DND-41 (cell line): ENCODE measurements around the gene SLC39A9.

Experiments
- ATAC-seq: fragments of 200-7000 bp; cut with Tn5 transposase; 3 replicates; pipeline ENCODE4 v1.9.1; 2021; ENCODE audit warnings: low read depth; ENCODE audit not compliant: insufficient read depth
- DNase-seq: peaks from one replicate; pipeline ENCODE4 v3.0.0-alpha.2; 2020
- H2AFZ ChIP-seq: 2 replicates; pipeline ENCODE4 v1.6.0; 2012; ENCODE audit warnings: low read depth, low read length
- H3K27ac ChIP-seq: 2 replicates; pipeline ENCODE4 v1.5.1; 2012; ENCODE audit warnings: low read length, inconsistent platforms
- H3K27me3 ChIP-seq: fragments of 200-600 bp; sonication (generic); 2 replicates; pipeline ENCODE4 v1.6.0; 2012; ENCODE audit warnings: low read length, mild to moderate bottlenecking, inconsistent platforms; ENCODE audit not compliant: insufficient read depth, poor library complexity
- H3K36me3 ChIP-seq: 2 replicates; pipeline ENCODE4 v1.5.1; 2012; ENCODE audit warnings: low read length, inconsistent platforms; ENCODE audit not compliant: insufficient read depth
- H3K4me1 ChIP-seq: 2 replicates; pipeline ENCODE4 v1.5.1; 2012; ENCODE audit warnings: mild to moderate bottlenecking, low read length; ENCODE audit not compliant: insufficient read depth
- H3K4me2 ChIP-seq: 2 replicates; pipeline ENCODE4 v1.6.0; 2012; ENCODE audit warnings: mild to moderate bottlenecking, moderate library complexity, low read length, inconsistent platforms; ENCODE audit not compliant: insufficient read depth
- H3K4me3 ChIP-seq, 2 experiments: fragments of 200-600 bp in 1 of 2; shearing (Covaris generic) in 1 of 2; 2 replicates each; pipeline ENCODE4 v1.5.1; 2012 to 2016; ENCODE audit warnings: inconsistent platforms in 2 of 2, low read length in 2 of 2, mild to moderate bottlenecking in 2 of 2, low read depth in 1 of 2, moderate library complexity in 1 of 2
- H3K79me2 ChIP-seq: 2 replicates; pipeline ENCODE4 v1.6.0; 2012; ENCODE audit warnings: low read length, inconsistent platforms; ENCODE audit not compliant: insufficient read depth
- H3K9ac ChIP-seq: 2 replicates; pipeline ENCODE4 v1.6.0; 2012; ENCODE audit warnings: low read depth, mild to moderate bottlenecking, inconsistent platforms, low read length, moderate library complexity
- H3K9me3 ChIP-seq: 2 replicates; pipeline ENCODE4 v1.5.1; 2012; ENCODE audit warnings: low read length, moderate library complexity, mild to moderate bottlenecking, inconsistent platforms; ENCODE audit not compliant: insufficient read depth, severe bottlenecking
- H4K20me1 ChIP-seq: 2 replicates; pipeline ENCODE4 v1.6.0; 2012; ENCODE audit warnings: low read length; ENCODE audit not compliant: insufficient read depth
- CTCF ChIP-seq: IDR thresholded peaks from 2 replicates; pipeline ENCODE4 v1.5.1; 2012; ENCODE audit warnings: borderline replicate concordance, low read length, moderate library complexity, mild to moderate bottlenecking; ENCODE audit not compliant: poor library complexity, severe bottlenecking; ENCODE audit errors: extremely low read depth
- EZH2 ChIP-seq: IDR thresholded peaks from 3 replicates; pipeline ENCODE4 v1.6.1; 2012; ENCODE audit warnings: borderline replicate concordance, low read depth, mild to moderate bottlenecking, moderate library complexity, low read length, inconsistent platforms; ENCODE audit not compliant: severe bottlenecking

Gene SLC39A9

DNA sequence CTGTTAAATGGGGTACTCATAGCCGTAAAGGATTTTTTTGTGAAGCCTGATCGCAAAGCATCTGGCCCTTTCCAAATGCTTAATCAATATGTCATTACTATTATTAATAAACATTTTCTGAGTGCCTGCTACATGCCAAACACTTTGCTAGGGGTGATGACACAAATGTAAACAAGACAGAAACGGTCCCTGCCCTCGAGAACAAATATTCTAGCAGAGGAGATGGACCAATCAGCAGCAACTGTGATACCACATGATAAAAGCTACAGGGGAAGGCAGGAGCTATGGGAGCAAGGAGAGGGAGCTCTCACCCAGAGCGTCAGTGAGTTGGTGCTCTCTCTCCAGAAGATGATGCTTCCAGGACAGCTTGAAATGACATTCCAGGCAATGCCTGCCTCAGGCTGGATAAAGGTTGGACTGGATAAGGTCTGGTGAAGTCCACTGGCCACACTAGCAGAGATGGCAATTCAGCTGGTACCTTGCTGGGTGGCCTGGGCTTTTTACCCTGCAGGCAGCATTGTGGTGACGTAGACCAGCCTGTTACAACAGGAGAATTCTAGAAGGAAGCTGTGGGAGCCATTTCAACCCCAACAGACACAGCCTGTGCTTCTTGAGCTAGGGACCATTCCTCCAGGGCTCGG is 41.5 kb upstream of the SLC39A9 start:
- H2AFZ ChIP-seq: no peak overlapping the region

DNA sequence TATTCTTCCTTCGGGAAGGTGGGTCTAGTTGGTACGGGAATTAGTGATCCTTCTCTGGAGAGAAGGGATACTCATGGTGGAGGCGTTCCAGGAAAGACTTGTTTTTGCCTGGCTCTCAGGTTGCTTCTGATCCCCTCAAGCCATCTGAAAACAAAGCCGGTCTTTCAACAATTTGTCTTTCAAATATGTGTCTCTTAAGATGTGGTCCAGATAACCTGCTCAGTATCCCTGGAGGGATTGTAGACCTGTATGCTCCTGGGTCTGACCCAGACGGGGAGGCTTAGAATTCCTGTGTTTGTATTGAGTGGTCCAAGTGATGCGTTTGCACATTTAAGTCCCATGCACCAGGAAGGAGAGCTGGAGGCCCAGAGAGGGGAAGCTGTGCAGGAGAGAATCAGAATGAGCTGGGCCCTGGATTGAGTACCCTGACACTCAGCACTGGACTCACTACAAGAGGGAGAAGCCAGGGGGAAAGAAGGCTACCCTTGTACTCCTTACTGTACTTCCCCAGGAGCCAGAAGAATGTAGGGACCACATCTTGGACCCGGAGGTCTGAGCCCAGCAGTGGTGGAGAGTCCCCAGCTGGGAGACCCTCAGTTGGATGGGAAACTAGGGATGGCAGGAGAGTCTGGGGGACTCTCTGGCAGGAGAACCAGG is 40.8 kb upstream of the SLC39A9 start:
- Histone ChIP-seq H2AFZ (no peak overlapping the region), H3K9me3 (no peaks in the 10 kb centered on the region), H4K20me1 (no peaks in the 10 kb centered on the region), H3K4me3 (no peak overlapping the region), H3K27ac (no peak overlapping the region), H3K27me3 (no peaks in the 10 kb centered on the region), H3K36me3 (no peaks in the 10 kb centered on the region), H3K4me1 (no peaks in the 10 kb centered on the region), H3K4me2 (no peak overlapping the region), H3K9ac (no peak overlapping the region), H3K79me2 (no peaks in the 10 kb centered on the region)
- ATAC-seq (no peak), DNase-seq (no peak)
- no peak for TF ChIP-seq EZH2
- TF ChIP-seq CTCF: no peak

More for the DNA sequence above, 41.5 kb upstream of the SLC39A9 start:
- Histone ChIP-seq H3K27me3 (no peaks in the 10 kb centered on the region), H3K4me2 (no peak overlapping the region), H3K9ac (no peak overlapping the region), H3K79me2 (no peaks in the 10 kb centered on the region), H3K36me3 (no peaks in the 10 kb centered on the region), H3K4me3 (no peak overlapping the region), H3K27ac (no peak overlapping the region), H4K20me1 (peaks cover 4% of the 10 kb centered on the region; the same call in 1 of the 2 replicates), H3K9me3 (no peaks in the 10 kb centered on the region), H3K4me1 (no peaks in the 10 kb centered on the region)
- DNase-seq: no peak
- TF ChIP-seq CTCF: no peak
- TF ChIP-seq EZH2: no peak
- no peak for ATAC-seq

DNA sequence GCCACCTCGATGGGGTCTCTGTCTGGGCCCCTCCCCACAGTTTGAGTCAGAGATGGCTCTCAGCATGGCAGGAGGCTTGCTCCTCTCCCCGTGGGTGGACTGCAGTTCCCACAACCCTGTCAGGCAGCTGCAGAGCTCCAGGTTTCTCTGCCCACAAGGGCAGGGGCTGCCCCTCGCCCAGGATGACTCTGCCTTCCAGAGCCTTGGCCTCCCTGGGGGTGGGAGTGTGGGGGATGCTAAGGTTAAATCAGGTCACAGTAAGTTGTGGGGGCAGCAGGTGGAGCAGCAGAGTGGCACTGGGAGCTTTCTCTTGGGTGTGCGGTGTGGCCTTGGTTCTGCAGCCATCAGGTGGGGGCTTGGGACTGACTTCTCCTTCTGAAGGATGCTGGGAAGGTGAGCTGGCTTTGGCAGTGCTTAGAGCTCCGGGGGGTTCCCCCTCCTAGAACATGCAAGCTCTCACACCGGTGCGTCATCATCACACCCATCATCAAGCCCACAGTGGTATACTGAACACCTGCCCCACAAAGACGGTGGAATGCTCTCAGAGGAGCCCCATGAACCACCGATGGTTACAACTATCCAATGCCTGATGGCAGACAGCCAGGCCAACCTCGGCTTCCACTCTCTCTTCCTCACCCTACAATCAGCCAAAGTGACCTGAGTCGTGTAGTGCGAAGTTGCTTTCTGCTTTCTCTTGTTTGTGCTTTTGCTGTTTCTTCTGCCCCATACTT is 40.1 kb upstream of the SLC39A9 start:
- H3K4me2 ChIP-seq: no peak overlapping the region
- no peaks in the 10 kb centered on the region for H4K20me1 ChIP-seq
- H3K27me3 ChIP-seq: no peaks in the 10 kb centered on the region
- DNase-seq (peak; percentile 10), ATAC-seq (no peak)
- H3K4me3 ChIP-seq: no peak overlapping the region
- H3K4me1 ChIP-seq: no peaks in the 10 kb centered on the region
- no peak overlapping the region for H3K9ac ChIP-seq
- H3K9me3 ChIP-seq: no peaks in the 10 kb centered on the region
- TF ChIP-seq CTCF (no peak), EZH2 (no peak)
- H3K79me2 ChIP-seq: no peaks in the 10 kb centered on the region
- no peak overlapping the region for H2AFZ ChIP-seq
- H3K27ac ChIP-seq: no peak overlapping the region
- H3K36me3 ChIP-seq: no peaks in the 10 kb centered on the region
